Measurements from ENCODE around the gene C1QTNF7. TPM values are rescaled to one million over a fixed set of nuclear protein-coding genes. Genes with fewer than 3 reads are reported as not detected.

Gene C1QTNF7
- total RNA-seq, 1 donor from 2014 or later = under 0.01 TPM

GRCh38 chr4:15457406-15458201 is 29.8 kb downstream of the C1QTNF7 start:
- DNase-seq (ENCODE audit: low read depth, low spot score) = no peak

- no peak for DNase-seq (ENCODE audit: low read depth, low spot score)
Observed at GRCh38 chr4:15458616-15459015, 30.8 kb downstream of the C1QTNF7 start.

DNA sequence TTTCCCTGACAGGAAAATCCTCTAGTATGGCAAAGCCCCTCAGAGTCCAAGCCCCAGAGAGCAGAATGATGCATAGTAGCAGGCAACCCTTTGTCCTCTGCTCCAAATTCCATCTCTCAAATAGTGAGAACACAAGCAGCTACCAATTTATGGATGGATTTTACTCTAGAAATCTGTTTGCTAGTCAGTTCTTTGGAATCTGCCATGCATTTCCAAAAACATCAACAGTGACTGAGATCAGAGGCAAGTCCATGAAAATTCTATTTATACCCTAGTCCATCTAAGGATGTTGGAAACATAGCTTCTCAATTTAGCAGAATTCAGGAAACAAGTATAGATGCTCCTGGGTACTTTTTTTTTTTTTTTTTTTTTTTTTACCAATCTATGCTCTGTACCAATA is 31.9 kb downstream of the C1QTNF7 start:
- no peak for DNase-seq (ENCODE audit: low read depth, low spot score)

DNA sequence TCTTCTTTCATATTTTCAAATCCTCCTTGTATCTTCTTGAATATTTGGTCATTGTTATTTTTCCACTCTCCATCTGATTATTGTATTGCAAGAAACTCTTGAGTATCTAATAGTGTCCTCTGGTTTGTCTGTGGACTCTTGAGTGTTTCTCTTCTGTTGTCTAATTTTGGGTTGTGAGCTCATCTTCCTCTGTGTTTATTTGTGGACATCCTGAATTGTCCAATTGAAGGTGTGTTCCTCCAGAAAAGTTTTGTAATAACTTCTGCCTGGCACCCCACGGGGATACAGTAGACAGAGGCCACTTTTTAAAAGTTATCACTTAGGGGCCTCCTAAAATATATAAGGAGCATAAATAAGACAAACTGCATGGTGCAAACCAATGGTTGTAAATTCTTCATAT is 38.8 kb downstream of the C1QTNF7 start:
- no peak for DNase-seq (ENCODE audit: low read depth, low spot score)

DNA sequence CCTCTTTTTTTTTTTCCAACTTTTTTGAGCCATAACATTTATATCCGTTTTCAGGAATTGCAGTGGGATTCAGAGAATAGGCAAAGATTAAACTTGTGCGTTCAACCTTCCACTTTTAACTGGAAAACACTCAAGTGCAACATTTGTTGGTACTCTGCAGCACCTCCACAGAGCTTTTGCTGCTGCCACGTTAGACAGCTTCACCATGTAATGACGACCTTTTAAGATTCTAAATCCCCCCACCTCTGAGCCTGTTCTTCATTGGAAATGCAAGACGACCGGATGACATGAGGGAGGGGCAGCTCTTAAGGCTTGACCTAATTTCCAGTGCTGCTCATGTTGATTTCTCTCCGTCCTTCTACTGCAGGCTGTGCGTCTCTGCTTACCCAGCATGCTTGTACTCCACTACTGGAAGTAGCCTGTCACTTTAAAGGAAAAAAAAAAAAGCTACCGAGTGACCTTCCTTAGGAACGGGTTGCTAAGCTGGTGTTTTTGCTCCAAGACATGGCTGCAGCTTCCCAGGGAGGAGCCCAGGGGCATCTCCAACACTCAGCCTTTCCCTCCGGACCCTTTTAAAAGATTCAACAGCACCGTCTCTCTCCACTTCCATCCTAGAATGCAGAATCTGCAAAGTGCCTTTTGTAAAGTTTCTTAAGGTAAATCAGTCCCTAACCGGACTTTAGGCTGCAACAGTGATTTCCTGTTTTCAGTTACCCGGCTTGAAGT is 41.7 kb downstream of the C1QTNF7 start, which contains the start of gene CC2D2A:
CC2D2A (plus strand) TSS at position 481 of the 726 bp plus-strand sequence. CDS start 6,051 bp downstream, outside the sequence.
- no peak for DNase-seq (ENCODE audit: low read depth, low spot score)

GRCh38 chr4:15470128-15470475 is 42.3 kb downstream of the C1QTNF7 start:
- no peak for DNase-seq (ENCODE audit: low read depth, low spot score)

- DNase-seq (ENCODE audit: low read depth, low spot score) = no peak
Observed at GRCh38 chr4:15476396-15476795, 48.6 kb downstream of the C1QTNF7 start.

GRCh38 chr4:15478724-15479088 is 50.9 kb downstream of the C1QTNF7 start:
- DNase-seq (ENCODE audit: low read depth, low spot score) = no peak

DNA sequence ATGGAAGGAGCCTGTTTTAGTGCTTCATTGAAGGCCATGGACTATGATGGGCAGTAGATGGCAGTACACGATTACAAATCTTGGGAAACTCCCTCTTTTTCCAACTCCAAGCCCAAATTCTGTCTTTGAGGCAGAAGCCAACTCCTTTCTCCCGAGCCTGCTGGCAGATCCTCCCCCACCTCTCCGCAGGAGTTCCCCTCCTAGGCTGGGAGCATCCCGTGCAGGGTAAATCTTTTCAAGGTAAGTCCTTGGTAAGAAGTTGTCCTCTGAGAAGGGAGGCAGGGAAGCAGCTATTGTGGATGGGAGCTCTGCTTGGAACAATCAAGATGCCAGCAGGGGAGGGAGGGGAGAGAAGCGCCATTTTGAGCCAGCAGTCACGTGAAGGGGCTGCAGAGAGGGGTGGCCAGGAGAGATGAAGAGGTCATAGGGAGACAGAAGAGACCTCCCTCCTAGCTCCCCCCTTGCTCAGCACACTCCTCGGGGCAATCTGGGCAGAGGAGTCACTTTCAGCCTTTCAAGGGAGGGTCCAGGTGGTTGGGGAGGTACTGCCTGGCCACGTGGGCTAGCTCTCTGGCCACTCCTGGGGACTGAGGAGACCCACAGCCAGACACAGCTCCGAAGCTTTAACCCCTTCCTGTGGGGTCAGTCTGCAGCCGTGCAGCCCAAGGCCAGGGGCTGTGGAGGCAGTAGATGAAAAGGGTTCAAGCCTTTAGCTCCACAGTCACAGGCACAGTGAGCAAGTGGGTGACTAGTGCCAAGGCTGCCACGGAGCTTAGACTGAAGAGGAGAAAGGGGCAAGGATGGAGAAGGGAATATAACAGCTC is 51.5 kb downstream of the C1QTNF7 start:
- peak; percentile 52 for DNase-seq (ENCODE audit: low read depth, low spot score)

GRCh38 chr4:15479913-15480185 is 52.0 kb downstream of the C1QTNF7 start:
- DNase-seq (ENCODE audit: low read depth, low spot score) = no peak

- DNase-seq (ENCODE audit: low read depth, low spot score) = no peak
Observed at GRCh38 chr4:15481961-15482745, 54.3 kb downstream of the C1QTNF7 start.

GRCh38 chr4:15482842-15483241 is 55.0 kb downstream of the C1QTNF7 start:
- DNase-seq (ENCODE audit: low read depth, low spot score) = no peak

GRCh38 chr4:15488136-15488535 is 60.3 kb downstream of the C1QTNF7 start:
- DNase-seq (ENCODE audit: low read depth, low spot score) = no peak

DNA sequence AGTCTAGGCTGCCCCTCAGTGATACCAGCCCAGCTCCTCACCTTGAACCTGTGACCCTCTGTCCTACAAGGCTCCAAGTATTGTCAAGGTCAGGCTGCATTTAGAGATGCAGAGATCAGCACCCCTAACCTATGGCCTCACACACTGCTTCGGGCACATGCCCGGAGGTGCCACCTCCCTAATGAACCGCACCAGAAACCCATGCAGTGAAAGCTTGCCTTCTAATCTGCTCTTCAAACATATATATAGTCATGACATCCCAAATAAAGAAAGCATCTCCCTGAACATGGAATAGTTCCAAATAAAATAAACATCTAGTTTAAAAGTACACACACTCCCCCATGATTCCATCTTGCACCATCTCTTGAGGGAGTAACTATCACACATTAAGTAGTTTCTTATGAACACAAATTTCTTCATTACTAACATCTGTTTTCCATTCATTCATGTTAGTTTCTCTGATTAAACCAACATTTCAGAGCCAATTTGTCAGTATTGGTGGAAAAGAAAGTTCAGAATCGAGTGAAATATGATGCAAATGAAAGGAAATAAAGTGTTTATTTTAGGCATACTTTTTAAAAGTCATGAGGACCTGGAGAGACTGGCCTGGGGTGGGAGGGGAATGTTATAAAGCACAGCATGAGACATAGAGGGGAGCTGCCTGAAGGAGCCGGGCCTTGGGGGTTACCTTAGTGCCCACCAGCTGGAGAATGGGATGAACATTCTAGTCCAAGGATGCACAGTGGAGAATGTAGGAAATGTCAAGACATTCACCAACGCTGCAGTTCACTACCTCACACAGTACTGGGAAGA is 61.0 kb downstream of the C1QTNF7 start:
- DNase-seq (ENCODE audit: low read depth, low spot score) = no peak

DNA sequence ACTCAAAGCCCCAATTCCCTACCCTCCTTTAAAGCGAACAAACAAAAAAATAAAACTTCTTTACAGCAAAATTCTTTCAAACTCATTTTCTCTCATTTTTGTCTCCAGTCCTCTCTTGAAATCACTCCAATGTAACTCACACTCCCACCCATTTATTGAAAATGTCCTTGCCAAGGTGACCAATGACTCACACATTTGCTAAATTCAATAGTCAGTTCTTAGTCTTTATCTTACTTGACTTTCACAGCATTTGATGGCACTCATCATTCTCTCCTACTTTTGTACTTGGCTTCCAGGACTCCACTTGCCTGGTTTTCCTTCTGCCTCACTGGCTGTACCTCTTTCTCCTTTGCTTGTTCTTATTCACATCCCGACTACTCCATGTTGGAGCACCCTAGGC is 61.7 kb downstream of the C1QTNF7 start:
- no peak for DNase-seq (ENCODE audit: low read depth, low spot score)

DNA sequence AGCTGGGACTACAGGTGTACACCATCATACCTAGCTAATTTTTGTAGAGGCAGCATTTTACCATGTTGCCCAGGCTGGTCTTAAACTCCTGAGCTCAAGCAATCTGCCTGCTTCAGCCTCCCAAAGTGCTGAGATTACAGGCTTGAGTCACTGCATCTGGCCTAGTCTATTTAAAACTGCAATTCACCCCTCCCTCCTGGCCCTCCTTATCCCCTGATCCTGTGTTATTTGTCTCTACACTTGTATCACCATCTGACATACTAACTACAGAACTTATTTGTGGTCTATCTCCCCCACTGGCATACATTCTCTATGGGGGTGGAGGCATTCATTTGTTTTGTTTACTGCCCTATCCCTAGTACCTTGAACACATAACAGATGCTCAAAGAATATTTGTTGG is 65.6 kb downstream of the C1QTNF7 start:
- DNase-seq (ENCODE audit: low read depth, low spot score) = no peak

GRCh38 chr4:15495621-15496020 is 67.8 kb downstream of the C1QTNF7 start:
- DNase-seq (ENCODE audit: low read depth, low spot score) = no peak

All from pulmonary artery endothelial cell (primary cell).